Measurements from ENCODE around the gene LTBP1.

GRCh38 chr2:33277002-33277426 is 330.3 kb downstream of the LTBP1 start:
- TF ChIP-seq CTCF (IDR thresholded peaks at IDR 0.05) (no peak), POLR2A (IDR thresholded peaks at IDR 0.05) (no peak), POLR2AphosphoS5 (IDR thresholded peaks at IDR 0.05) (no peak)
